HepG2 (cell line): ENCODE measurements around the gene REEP6. TPM values are rescaled to one million over a fixed set of nuclear protein-coding genes. Genes with fewer than 3 reads are reported as not detected.
A peak's percentile ranks its signal among the peaks of the same experiment; 100 is the strongest.

ENCODE experiments used
- E2F1 ChIP-seq: sonication (generic); formaldehyde crosslinking; IDR thresholded peaks from 2 replicates; pipeline ENCODE4 v1.5.0; 2020; ENCODE audit warnings: missing genetic modification reagents
- FOXC1 ChIP-seq: sonication (generic); formaldehyde crosslinking; IDR thresholded peaks from 2 replicates; pipeline ENCODE4 v1.8.0; 2022; ENCODE audit warnings: mild to moderate bottlenecking, missing genetic modification reagents, borderline replicate concordance
- IRX3 ChIP-seq: sonication (generic); formaldehyde crosslinking; IDR thresholded peaks from 2 replicates; pipeline ENCODE4 v1.8.1; 2023; ENCODE audit warnings: mild to moderate bottlenecking, low read depth, missing genetic modification reagents, borderline replicate concordance
- JARID2 ChIP-seq: sonication (generic); formaldehyde crosslinking; IDR thresholded peaks from 2 replicates; pipeline ENCODE4 v1.8.1; 2023; ENCODE audit warnings: missing genetic modification reagents, inconsistent platforms; ENCODE audit not compliant: insufficient replicate concordance
- NCOA2 ChIP-seq: sonication (generic); formaldehyde crosslinking; IDR thresholded peaks from 2 replicates; pipeline ENCODE4 v1.8.0; 2022; ENCODE audit warnings: inconsistent platforms
- POGK ChIP-seq: sonication (generic); formaldehyde crosslinking; conservative IDR thresholded peaks from 2 replicates; pipeline ENCODE4 v1.8.0; 2022; ENCODE audit warnings: mild to moderate bottlenecking, moderate library complexity, missing genetic modification reagents
- POLR2AphosphoS2 ChIP-seq: IDR thresholded peaks from 2 replicates; pipeline ENCODE4 v1.6.1; 2011; ENCODE audit warnings: low read depth, low read length, improper control_type of control experiment
- SRF ChIP-seq: IDR thresholded peaks from 2 replicates; pipeline ENCODE4 v1.6.1; 2011; ENCODE audit warnings: mild to moderate bottlenecking, low read depth, low read length, moderate library complexity
- ZNF225 ChIP-seq: sonication (generic); formaldehyde crosslinking; IDR thresholded peaks from 2 replicates; pipeline ENCODE4 v1.4.0; 2020; ENCODE audit warnings: mild to moderate bottlenecking, missing genetic modification reagents
- ZNF232 ChIP-seq: sonication (generic); formaldehyde crosslinking; IDR thresholded peaks from 2 replicates; pipeline ENCODE4 v1.4.0; 2020; ENCODE audit warnings: missing genetic modification reagents, borderline replicate concordance
- ZNF431 ChIP-seq: sonication (generic); formaldehyde crosslinking; IDR thresholded peaks from 2 replicates; pipeline ENCODE4 v1.9.0; 2022; ENCODE audit warnings: missing genetic modification reagents, low read depth, mild to moderate bottlenecking, borderline replicate concordance
- ZNF589 ChIP-seq: sonication (generic); formaldehyde crosslinking; conservative IDR thresholded peaks from 2 replicates; pipeline ENCODE4 v1.8.0; 2022; ENCODE audit warnings: mild to moderate bottlenecking, moderate library complexity, missing genetic modification reagents
- ZNF619 ChIP-seq: sonication (generic); formaldehyde crosslinking; IDR thresholded peaks from 2 replicates; pipeline ENCODE4 v1.4.0; 2020; ENCODE audit warnings: mild to moderate bottlenecking, missing genetic modification reagents
- ZNF737 ChIP-seq: sonication (generic); formaldehyde crosslinking; IDR thresholded peaks from 2 replicates; pipeline ENCODE4 v1.5.0; 2020; ENCODE audit warnings: missing genetic modification reagents, mild to moderate bottlenecking, borderline replicate concordance
- polyA plus RNA-seq, 8 experiments: library from polyadenylated mRNA; depleted of rRNA in 3 of 8; stranded (reverse) in 7 of 8; unstranded in 1 of 8; fragments of >200 nt; fragmentation: Illumina TruSeq in 4 of 8; extraction: Trizol in 4 of 8; gene quantifications; 2 replicates each; pipeline versions ENCODE4 v1.2.1 to v1.2.3, GENCODE V29; 2011 to 2016; ENCODE audit warnings: low read depth in 4 of 8, missing spikeins in 1 of 8, mixed read lengths in 1 of 8; ENCODE audit not compliant: insufficient read depth in 1 of 8
- total RNA-seq, 5 experiments: library from RNA; depleted of rRNA; stranded (reverse); fragments of >200 nt; fragmentation: Illumina TruSeq; extraction: Trizol; gene quantifications; 2 replicates each; pipeline ENCODE4 v1.2.3, GENCODE V29; 2016; ENCODE audit warnings: low read depth in 1 of 5
- TF ChIP-seq, protein P1 (sequence below): sonication (generic); formaldehyde crosslinking; IDR thresholded peaks from 2 replicates; pipeline ENCODE4 v1.4.0; 2020; ENCODE audit warnings: missing genetic modification reagents
- TF ChIP-seq, protein P2 (sequence below): sonication (generic); formaldehyde crosslinking; IDR thresholded peaks from 2 replicates; pipeline ENCODE4 v1.4.0; 2020; ENCODE audit warnings: missing genetic modification reagents
- TF ChIP-seq, protein P3 (sequence below): sonication (generic); formaldehyde crosslinking; IDR thresholded peaks from 2 replicates; pipeline ENCODE4 v1.5.0; 2020; ENCODE audit warnings: mild to moderate bottlenecking, missing genetic modification reagents, borderline replicate concordance

The REEP6 gene
- total and polyA plus RNA-seq, 2 of the 13 experiments (the other 11 are each of a cell fraction or from before 2014, with no cell fraction given): 10.0 to 28.8 TPM

GRCh38 chr19:1446713-1447481, 44.1 kb upstream of the REEP6 start (continued):
- 0 out of 2 replicates have a peak, but pooled peaks have one; percentile 33 for TF ChIP-seq POGK (CRISPR knock-in tag)
- 0 out of 2 replicates have a peak, but pooled peaks have one; percentile 56 for TF ChIP-seq ZNF619 (CRISPR knock-in tag)
- no peak for TF ChIP-seq ZNF431 (CRISPR knock-in tag)
- TF ChIP-seq ZNF737: no peak
- TF ChIP-seq IRX3 (CRISPR knock-in tag): no peak
- TF ChIP-seq, protein P1, sequence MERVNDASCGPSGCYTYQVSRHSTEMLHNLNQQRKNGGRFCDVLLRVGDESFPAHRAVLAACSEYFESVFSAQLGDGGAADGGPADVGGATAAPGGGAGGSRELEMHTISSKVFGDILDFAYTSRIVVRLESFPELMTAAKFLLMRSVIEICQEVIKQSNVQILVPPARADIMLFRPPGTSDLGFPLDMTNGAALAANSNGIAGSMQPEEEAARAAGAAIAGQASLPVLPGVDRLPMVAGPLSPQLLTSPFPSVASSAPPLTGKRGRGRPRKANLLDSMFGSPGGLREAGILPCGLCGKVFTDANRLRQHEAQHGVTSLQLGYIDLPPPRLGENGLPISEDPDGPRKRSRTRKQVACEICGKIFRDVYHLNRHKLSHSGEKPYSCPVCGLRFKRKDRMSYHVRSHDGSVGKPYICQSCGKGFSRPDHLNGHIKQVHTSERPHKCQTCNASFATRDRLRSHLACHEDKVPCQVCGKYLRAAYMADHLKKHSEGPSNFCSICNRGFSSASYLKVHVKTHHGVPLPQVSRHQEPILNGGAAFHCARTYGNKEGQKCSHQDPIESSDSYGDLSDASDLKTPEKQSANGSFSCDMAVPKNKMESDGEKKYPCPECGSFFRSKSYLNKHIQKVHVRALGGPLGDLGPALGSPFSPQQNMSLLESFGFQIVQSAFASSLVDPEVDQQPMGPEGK (CRISPR knock-in tag): peak; percentile 44; the same call in 1 of the 2 replicates
- TF ChIP-seq, protein P2, sequence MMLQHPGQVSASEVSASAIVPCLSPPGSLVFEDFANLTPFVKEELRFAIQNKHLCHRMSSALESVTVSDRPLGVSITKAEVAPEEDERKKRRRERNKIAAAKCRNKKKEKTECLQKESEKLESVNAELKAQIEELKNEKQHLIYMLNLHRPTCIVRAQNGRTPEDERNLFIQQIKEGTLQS: peak; percentile 32; the same call in 1 of the 2 replicates
- TF ChIP-seq SRF: no peak
- peak; percentile 71; the same call in 1 of the 2 replicates for TF ChIP-seq ZNF232 (CRISPR knock-in tag)
- TF ChIP-seq ZNF225 (CRISPR knock-in tag): 0 out of 2 replicates have a peak, but pooled peaks have one; percentile 19
- no peak for TF ChIP-seq POLR2AphosphoS2
- TF ChIP-seq ZNF589 (CRISPR knock-in tag): no peak; the same call in 1 of the 2 replicates
- 0 out of 2 replicates have a peak, but pooled peaks have one; percentile 47 for TF ChIP-seq FOXC1
- TF ChIP-seq E2F1: no peak
- 0 out of 2 replicates have a peak, but pooled peaks have one; percentile 26 for TF ChIP-seq NCOA2
- TF ChIP-seq, protein P3, sequence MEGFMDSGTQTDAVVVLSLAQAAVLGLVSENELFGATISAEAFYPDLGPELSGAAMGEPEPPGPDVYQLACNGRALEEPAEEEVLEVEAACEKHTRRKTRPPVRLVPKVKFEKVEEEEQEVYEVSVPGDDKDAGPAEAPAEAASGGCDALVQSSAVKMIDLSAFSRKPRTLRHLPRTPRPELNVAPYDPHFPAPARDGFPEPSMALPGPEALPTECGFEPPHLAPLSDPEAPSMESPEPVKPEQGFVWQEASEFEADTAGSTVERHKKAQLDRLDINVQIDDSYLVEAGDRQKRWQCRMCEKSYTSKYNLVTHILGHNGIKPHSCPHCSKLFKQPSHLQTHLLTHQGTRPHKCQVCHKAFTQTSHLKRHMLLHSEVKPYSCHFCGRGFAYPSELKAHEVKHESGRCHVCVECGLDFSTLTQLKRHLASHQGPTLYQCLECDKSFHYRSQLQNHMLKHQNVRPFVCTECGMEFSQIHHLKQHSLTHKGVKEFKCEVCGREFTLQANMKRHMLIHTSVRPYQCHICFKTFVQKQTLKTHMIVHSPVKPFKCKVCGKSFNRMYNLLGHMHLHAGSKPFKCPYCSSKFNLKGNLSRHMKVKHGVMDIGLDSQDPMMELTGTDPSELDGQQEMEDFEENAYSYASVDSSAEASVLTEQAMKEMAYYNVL (CRISPR knock-in tag): no peak
- TF ChIP-seq JARID2: no peak
